HUDEP-2 (cell line): ENCODE results near the gene SPRED3.

ENCODE experiments used
- DNase-seq, 76 experiments: peaks; one replicate each; lab custom pipeline; 2025; ENCODE audit not compliant: unreplicated experiment in 76 of 76; lab: John Stamatoyannopoulos, UW

SPRED3 gene

DNA sequence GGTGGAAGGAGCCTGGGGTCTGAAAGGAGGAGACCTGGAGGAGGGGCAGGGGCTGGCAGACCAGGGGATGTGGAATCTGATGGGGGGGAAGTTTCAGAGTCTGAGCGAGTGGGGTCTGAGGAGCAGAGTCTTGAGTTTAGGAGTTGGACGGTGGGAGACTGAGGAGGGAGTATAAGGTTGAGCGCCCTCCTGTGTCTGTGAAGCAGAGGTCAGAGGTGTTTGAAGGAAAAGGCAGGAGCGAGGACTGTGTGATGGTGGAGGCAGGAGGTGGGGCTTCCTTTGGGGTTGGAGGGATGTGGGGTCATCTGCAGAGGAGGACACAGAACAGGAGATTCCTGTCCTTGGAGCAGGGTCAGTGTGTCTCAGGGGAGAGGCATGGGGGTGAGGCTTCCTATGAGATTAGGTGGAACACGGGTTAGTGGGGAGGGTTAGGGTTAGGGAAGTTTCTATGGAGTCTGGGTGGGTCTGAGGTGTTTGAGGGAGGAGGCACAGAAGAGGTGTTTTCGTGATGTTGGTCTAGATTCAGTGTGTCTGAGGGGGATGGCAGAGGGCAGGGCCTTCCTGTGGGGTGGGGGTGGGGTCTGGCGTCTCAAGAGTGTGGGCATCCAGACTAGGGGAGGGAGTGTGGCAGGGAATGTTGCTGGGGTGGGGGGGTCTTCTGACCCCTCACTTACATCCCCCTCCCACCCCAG is 53.3 kb downstream of the SPRED3 start:
- DNase-seq: peak in 11 of 76 experiments; percentile 5 to 36 (median 16)

DNA sequence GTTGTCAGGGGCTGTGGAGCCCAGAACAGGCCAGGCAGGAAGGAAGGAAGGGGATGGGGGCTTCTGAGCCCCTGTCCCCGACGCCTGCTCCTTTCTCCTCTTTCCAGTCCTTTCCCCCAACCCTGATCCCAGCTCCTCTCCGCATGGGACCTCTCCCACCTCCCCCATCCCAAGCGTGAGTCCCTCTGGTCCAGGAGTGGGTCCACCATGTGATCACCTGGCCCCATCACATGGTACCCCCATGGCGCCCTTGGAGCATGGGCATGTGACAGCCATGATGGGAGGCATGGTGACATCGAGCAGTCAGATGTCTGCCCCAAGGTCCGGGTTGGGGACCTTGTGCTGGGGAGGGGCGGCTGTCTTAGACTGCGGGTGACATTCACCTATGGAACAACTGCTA is 54.2 kb downstream of the SPRED3 start:
- no peak for DNase-seq

DNA sequence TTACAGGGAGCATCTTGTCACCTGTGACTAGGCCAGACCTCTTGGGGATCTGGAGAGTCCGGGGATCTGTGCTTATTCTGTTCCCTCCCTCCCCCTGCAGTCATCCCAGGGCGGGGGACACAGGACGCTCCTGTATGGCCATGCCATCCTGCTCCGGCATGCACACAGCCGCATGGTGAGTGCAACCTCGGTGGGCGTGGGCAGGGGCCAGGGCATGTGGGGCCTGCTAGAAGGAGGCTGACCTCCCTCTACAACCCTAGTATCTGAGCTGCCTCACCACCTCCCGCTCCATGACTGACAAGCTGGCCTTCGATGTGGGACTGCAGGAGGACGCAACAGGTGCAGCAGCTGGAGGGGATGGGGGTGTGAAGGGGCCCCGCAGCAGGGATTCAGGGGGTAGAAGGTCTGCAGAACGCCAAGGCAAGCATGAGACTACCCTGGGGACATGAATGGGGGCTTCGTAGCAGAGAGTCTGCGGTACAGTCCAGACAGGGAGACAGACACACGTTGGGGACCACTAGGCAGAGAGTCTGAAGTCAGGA is 55.0 kb downstream of the SPRED3 start:
- no peak for DNase-seq

DNA sequence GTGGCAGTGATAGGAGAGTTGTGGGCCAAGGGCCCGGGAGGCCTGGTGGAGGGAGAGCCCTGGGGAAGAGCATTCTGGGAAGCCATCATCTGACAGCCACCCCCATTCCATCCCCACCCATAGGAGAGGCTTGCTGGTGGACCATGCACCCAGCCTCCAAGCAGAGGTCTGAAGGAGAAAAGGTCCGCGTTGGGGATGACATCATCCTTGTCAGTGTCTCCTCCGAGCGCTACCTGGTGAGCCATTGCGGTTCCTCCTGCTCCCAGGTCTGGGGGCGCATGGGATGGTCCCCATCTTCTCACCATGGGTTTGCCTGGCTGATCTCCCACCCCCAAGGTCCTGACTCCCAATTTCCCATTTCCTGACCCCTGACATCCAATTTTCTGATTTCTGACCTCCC is 55.5 kb downstream of the SPRED3 start:
- DNase-seq: no peak

DNA sequence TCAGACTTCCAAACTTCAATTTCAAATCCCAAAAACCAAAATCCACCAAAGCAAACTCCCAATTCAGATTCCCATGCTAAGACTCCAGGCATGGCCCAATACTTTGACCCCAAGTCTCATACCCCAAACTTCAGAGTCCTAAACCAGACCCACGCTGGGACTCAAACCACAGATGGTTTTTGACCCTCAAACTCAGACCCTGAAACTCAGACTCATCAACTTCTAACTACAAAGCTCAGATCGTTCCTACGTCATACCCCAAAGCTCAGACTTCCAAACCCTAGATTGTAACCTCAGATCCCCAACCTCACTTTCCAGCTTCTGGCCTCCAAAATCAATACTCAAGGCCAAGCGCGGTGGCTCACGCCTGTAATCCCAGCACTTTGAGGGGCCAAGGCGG is 56.9 kb downstream of the SPRED3 start:
- no peak for DNase-seq

DNA sequence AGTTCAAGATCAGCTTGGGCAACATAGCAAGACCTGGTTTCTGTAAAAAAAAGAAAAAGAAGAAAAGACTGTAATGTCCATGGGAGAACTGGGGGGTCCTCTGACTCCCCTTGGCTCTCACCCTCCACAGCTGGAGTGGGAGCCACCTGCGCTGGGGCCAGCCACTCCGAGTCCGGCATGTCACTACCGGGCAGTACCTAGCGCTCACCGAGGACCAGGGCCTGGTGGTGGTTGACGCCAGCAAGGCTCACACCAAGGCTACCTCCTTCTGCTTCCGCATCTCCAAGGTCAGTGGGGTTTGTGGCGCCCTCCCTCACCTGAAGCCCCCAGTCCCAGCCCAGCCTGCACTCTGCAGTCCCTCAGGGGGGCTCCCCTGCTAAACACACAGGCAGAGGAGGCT is 59.7 kb downstream of the SPRED3 start:
- DNase-seq: no peak
